Activated CD4-positive, alpha-beta T cell treated with anti-CD3 and anti-CD28 coated beads for 24 hours (primary cell): ENCODE data around the gene DNAJC22.
A peak's percentile ranks its signal among the peaks of the same experiment; 100 is the strongest.

Source experiments
- DNase-seq, 2 donors: peaks; one replicate each; pipeline ENCODE4 v3.0.0-alpha.2; 2020; ENCODE audit warnings: low read depth in 2 of 2

Gene DNAJC22

GRCh38 chr12:49345051-49345824 lies 1.4 kb upstream of the DNAJC22 start:
- DNase-seq: no peak

GRCh38 chr12:49345825-49346658 lies 646 bp upstream of the DNAJC22 start:
- no peak for DNase-seq

- DNase-seq: peak; percentile 62 to 63
Observed at GRCh38 chr12:49347311-49348193, 864 bp downstream of the DNAJC22 start.

GRCh38 chr12:49348781-49349180 lies 2.1 kb downstream of the DNAJC22 start:
- no peak for DNase-seq

DNA sequence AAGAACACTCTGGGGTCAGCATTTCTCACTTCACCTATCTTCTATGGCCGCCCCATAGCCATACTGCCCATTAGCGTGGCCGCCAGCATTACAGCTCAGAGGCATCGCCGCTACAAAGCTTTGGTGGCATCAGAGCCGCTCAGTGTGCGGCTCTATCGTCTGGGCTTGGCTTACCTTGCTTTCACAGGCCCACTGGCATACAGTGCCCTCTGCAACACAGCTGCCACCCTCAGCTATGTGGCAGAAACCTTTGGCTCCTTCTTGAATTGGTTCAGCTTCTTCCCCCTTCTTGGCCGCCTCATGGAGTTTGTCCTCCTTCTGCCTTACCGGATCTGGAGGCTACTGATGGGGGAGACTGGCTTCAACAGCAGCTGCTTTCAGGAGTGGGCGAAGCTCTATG lies 2.6 kb downstream of the DNAJC22 start:
- DNase-seq: no peak

DNA sequence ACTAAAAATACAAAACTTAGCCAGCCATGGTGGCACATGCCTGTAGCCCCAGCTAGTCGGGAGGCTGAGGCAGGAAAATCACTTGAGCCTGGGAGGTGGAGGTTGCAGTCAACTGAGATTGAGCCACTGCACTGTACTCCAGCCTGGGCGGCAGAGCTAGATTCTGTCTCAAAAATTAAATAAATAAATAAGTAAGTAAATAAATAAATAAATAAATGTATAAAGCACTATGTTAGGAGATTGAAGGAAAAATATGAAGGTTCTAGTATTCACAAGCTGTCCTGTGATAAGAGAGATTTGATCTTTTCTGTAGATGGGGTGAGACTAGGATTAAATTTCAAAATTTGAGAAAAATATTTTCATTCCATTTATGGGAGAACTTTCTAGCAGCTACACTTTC lies 5.7 kb downstream of the DNAJC22 start:
- no peak for DNase-seq

DNA sequence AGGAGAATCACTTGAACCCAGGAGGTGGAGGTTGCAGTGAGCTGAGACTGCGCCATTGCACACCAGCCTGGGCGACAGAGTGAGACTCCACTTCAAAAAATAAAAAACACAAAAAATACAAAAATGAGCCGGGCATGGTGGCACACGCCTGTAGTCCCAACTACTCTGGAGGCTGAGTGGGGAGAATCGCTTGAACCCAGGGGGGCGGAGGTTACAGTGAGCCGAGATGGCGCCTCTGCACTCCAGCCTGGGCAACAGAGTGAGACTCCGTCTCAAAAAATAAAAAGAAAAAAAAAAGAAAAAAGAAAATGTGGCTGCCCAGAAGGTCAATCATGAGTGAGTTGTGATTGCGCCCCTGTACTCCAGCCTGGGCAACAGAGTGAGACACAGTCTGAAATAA lies 9.2 kb downstream of the DNAJC22 start:
- no peak for DNase-seq

DNA sequence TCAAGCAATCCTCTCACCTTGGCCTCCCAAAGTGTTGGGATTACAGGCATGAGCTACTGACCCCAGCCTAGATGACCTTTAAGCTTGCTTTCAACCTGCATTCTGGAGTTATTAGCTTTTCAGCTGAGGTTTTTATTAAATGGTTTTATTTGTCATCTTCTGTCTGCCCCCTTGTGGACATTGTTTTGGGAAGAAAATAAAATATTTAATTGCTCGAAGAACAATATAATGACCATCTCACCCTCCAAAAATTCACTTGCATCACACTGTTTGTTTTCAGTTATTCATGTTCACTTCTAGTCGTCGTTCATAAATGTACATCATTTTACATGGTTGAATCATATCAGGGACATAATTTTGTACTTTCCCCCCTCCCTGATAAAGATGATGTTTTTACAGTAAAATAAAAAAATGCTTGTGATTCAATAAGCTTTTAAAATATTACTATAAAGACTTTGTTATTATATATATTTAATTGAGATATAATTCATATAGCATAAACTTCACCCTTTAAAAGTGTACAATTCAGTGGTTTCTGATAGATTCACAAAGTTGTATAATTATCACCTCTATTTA lies 10.5 kb downstream of the DNAJC22 start:
- DNase-seq: no peak

- no peak for DNase-seq
Observed at GRCh38 chr12:49358483-49359141, 11.9 kb downstream of the DNAJC22 start.

GRCh38 chr12:49359671-49360070 lies 13.0 kb downstream of the DNAJC22 start:
- no peak for DNase-seq

DNA sequence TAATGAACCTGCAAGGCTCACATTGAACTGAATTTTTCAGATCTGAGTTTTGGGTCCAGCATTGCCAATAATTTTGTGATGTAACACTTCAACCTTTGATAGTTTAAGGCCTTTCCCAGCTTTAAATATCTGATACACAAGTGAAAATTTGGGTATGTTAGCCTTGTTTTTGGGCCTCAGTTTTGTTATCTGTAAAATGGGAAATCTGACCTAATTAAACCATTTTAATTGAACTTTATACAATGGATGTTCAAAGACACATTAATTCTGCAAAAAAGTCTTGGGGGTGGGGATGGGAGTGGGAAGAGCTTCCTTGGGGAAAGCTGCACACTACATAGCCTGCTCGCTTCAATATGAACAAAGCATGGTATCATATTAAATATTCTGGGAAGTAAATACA lies 15.4 kb downstream of the DNAJC22 start:
- DNase-seq: no peak

- no peak for DNase-seq
Observed at GRCh38 chr12:49364989-49365388, 18.3 kb downstream of the DNAJC22 start.

GRCh38 chr12:49365542-49365941 lies 18.9 kb downstream of the DNAJC22 start:
- DNase-seq: no peak

- no peak for DNase-seq
Observed at GRCh38 chr12:49366096-49366651, 19.5 kb downstream of the DNAJC22 start.

DNA sequence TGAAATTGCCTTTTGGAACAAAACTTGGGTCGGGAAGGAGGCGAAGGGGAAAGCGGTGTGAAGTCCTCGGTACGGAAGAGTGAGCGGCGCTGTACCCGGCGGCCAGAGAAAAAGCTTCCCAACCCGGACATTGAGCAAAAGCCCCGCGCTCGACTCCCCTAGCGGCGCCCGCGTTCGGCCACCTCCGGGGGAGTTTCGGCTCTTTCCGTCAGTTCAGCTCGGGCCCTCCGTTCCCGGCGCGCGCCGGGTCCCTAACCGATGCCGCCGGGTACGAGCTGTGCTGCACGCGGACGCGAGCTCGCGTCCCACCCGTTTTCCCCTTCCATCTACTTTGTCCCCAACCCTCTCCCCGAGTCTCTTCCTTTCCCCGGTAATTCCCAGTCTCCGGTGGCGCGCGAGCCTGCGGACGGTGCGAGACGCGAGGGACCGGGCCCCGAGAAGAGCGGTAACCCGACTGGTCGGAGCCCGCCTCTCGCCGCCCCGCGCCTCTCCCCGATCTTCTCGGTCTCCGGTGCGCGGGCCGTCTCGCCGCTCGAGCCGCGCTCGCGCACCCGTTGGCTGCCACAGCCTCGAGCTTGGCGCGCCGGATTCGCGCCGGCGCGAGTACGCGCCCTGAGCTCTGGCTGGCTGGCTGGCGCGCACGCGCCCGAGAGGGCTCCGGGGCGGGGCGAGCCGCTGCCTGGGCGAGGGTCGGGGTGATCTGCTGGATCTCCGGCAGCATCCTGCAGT lies 20.1 kb downstream of the DNAJC22 start:
- peak; percentile 80 to 90 for DNase-seq

- no peak for DNase-seq
Observed at GRCh38 chr12:49367381-49368239, 20.9 kb downstream of the DNAJC22 start, which contains the start of gene SPATS2. TSS of gene SPATS2 (plus strand) at chr12:49367462. CDS start at chr12:49461013, 93,551 bp downstream.

DNA sequence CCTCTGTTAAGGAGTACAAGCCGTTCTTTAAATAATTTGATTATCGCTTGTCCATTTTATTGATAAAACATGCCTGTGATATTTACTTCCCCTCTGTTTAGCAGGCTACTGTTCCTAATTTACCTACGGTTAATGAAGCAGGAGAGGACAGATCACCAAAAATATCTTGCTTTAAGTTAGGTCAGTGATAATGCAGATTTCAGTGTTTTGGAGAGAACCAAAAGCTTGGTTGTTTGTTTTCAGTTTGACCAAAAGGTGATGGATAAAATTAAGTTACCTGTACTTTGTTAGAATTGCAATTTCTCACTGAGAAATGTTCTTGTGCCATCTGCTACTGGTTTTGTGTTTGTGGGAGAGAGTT lies 21.5 kb downstream of the DNAJC22 start:
- no peak for DNase-seq

- no peak for DNase-seq
Observed at GRCh38 chr12:49369411-49370145, 22.9 kb downstream of the DNAJC22 start.
